HEK293T (cell line): ENCODE measurements around the gene CMTM3.

Source experiments
- CTCF ChIA-PET: fragments of 350-600 bp; formaldehyde crosslinking; extraction: SDS; loops from one replicate; lab custom pipeline; 2021; ENCODE audit warnings: antibody characterized with exemption, inconsistent platforms; lab: Yijun Ruan, JAX
- POLR2A ChIA-PET: fragments of 350-600 bp; formaldehyde crosslinking; extraction: SDS; loops from one replicate; lab custom pipeline; 2020; ENCODE audit warnings: antibody characterized with exemption, inconsistent platforms; lab: Yijun Ruan, JAX
- DNase-seq: peaks from one replicate; pipeline ENCODE4 v3.0.0; 2012; ENCODE audit warnings: mixed read lengths; ENCODE audit errors: extremely low spot score
- ARNT ChIP-seq: fragments of 450-650 bp; IDR thresholded peaks from 2 replicates; pipeline ENCODE4 v1.6.1; 2017; ENCODE audit warnings: mild to moderate bottlenecking
- BHLHE40 ChIP-seq: fragments of 450-650 bp; IDR thresholded peaks from 2 replicates; pipeline ENCODE4 v1.6.1; 2016; ENCODE audit warnings: mild to moderate bottlenecking, moderate library complexity, borderline replicate concordance
- CTBP1 ChIP-seq: fragments of 450-650 bp; IDR thresholded peaks from 2 replicates; pipeline ENCODE4 v1.6.1; 2016; ENCODE audit warnings: borderline replicate concordance
- ELF4 ChIP-seq: fragments of 450-650 bp; IDR thresholded peaks from 2 replicates; pipeline ENCODE4 v1.6.1; 2017; ENCODE audit warnings: antibody characterized with exemption
- FOXA1 ChIP-seq: fragments of 450-650 bp; IDR thresholded peaks from 2 replicates; pipeline ENCODE4 v1.6.1; 2016; ENCODE audit warnings: mild to moderate bottlenecking
- FOXK2 ChIP-seq: fragments of 450-650 bp; IDR thresholded peaks from 2 replicates; pipeline ENCODE4 v1.6.1; 2016; ENCODE audit warnings: mild to moderate bottlenecking
- FOXM1 ChIP-seq: fragments of 450-650 bp; IDR thresholded peaks from 2 replicates; pipeline ENCODE4 v1.6.1; 2017; ENCODE audit warnings: mild to moderate bottlenecking, borderline replicate concordance
- HDGF ChIP-seq: fragments of 450-650 bp; IDR thresholded peaks from 2 replicates; pipeline ENCODE4 v1.6.1; 2017; ENCODE audit warnings: antibody characterized with exemption, borderline replicate concordance
- L3MBTL2 ChIP-seq: fragments of 450-650 bp; conservative IDR thresholded peaks from 2 replicates; pipeline ENCODE4 v1.6.1; 2016; ENCODE audit warnings: mild to moderate bottlenecking
- LEF1 ChIP-seq: fragments of 450-650 bp; IDR thresholded peaks from 2 replicates; pipeline ENCODE4 v1.6.1; 2017; ENCODE audit warnings: mild to moderate bottlenecking, borderline replicate concordance
- NFRKB ChIP-seq: fragments of 450-650 bp; IDR thresholded peaks from 2 replicates; pipeline ENCODE4 v1.6.1; 2016; ENCODE audit warnings: mild to moderate bottlenecking, moderate library complexity
- PKNOX1 ChIP-seq: fragments of 450-650 bp; IDR thresholded peaks from 2 replicates; pipeline ENCODE4 v1.6.1; 2016
- SP1 ChIP-seq: fragments of 450-650 bp; IDR thresholded peaks from 2 replicates; pipeline ENCODE4 v1.6.1; 2017
- SUZ12 ChIP-seq: fragments of 450-650 bp; IDR thresholded peaks from 2 replicates; pipeline ENCODE4 v1.6.1; 2016; ENCODE audit warnings: mild to moderate bottlenecking
- TARDBP ChIP-seq: fragments of 450-650 bp; IDR thresholded peaks from 2 replicates; pipeline ENCODE4 v1.6.1; 2016
- ZNF384 ChIP-seq: fragments of 450-650 bp; IDR thresholded peaks from 2 replicates; pipeline ENCODE4 v1.6.1; 2016

CMTM3 gene

GRCh38 chr16:66598111-66598510, 6.4 kb upstream of the CMTM3 start:
- ChIA-PET CTCF (interaction anchor here (0.7 to 1.7 kb wide), 2 partner anchors 9 to 10 kb away, joined by 6 to 8 read pairs; no protein-coding TSS in a partner anchor), POLR2A (no interaction called here)
- TF ChIP-seq LEF1 (no peak), CTBP1 (no peak), TARDBP (no peak), FOXA1 (no peak), NFRKB (no peak), HDGF (no peak), FOXK2 (no peak), PKNOX1 (no peak), L3MBTL2 (no peak), ZNF384 (no peak), FOXM1 (no peak), SUZ12 (no peak), ELF4 (no peak), BHLHE40 (no peak), SP1 (no peak)
- no peak for DNase-seq

GRCh38 chr16:66599726-66600125, 4.8 kb upstream of the CMTM3 start:
- POLR2A ChIA-PET, result no interaction called here

GRCh38 chr16:66600477-66600876, 4.0 kb upstream of the CMTM3 start:
- TF ChIP-seq SUZ12, result no peak
- TF ChIP-seq ARNT, result no peak
- TF ChIP-seq FOXK2, result no peak
- TF ChIP-seq FOXA1, result no peak
- no peak for TF ChIP-seq NFRKB
- no peak for TF ChIP-seq BHLHE40
- no peak for TF ChIP-seq L3MBTL2
- TF ChIP-seq CTBP1, result no peak
- TF ChIP-seq LEF1, result no peak
- TF ChIP-seq ELF4, result no peak
- no peak for TF ChIP-seq HDGF
- TF ChIP-seq ZNF384, result no peak
- no peak for TF ChIP-seq SP1
- TF ChIP-seq TARDBP, result no peak
- TF ChIP-seq FOXM1, result no peak
- TF ChIP-seq PKNOX1, result no peak
- ChIA-PET POLR2A (no interaction called here), CTCF (no interaction called here)
- DNase-seq, result no peak

More at GRCh38 chr16:66599726-66600125, 4.8 kb upstream of the CMTM3 start:
- TF ChIP-seq NFRKB (no peak), FOXM1 (no peak), SP1 (no peak), ELF4 (no peak), HDGF (no peak), SUZ12 (no peak), LEF1 (no peak), FOXA1 (no peak), TARDBP (no peak), ARNT (no peak), FOXK2 (no peak), CTBP1 (no peak), PKNOX1 (no peak), BHLHE40 (no peak)
- CTCF ChIA-PET, result no interaction called here
- no peak for DNase-seq

GRCh38 chr16:66601471-66601870, 3.0 kb upstream of the CMTM3 start:
- TF ChIP-seq ARNT (no peak), SUZ12 (no peak), FOXM1 (no peak), FOXK2 (no peak), SP1 (no peak), PKNOX1 (no peak), FOXA1 (no peak), ZNF384 (no peak), HDGF (no peak), BHLHE40 (no peak), NFRKB (no peak), LEF1 (no peak), ELF4 (no peak)
- ChIA-PET POLR2A (no interaction called here), CTCF (no interaction called here)
- DNase-seq, result no peak

- POLR2A ChIA-PET, result interaction anchor here (0.8 to 1.3 kb wide), 4 partner anchors 16 to 227 kb away, joined by 3 to 7 read pairs (median 4); partner anchors contain the start of genes CKLF and NAE1
- TF ChIP-seq NFRKB, result no peak
- TF ChIP-seq L3MBTL2, result 0 out of 2 replicates have a peak, but pooled peaks have one; percentile 6
- 0 out of 2 replicates have a peak, but pooled peaks have one; percentile 58 for TF ChIP-seq TARDBP
- no peak for TF ChIP-seq FOXM1
- CTCF ChIA-PET, result no interaction called here
- peak; percentile 57 for DNase-seq
These were observed 748 bp upstream of the CMTM3 start for GRCh38 chr16:66603537-66604375.
